Spleen (tissue), 11 donors: Measurements from ENCODE around the gene ACTG1. TPM values are rescaled to one million over a fixed set of nuclear protein-coding genes. Genes with fewer than 3 reads are reported as not detected.
A peak's percentile ranks its signal among the peaks of the same experiment; 100 is the strongest.

Experiments
- DNase-seq: peaks from one replicate; pipeline ENCODE4 v3.0.0-alpha.2; 2020
- H3K27ac ChIP-seq, 8 donors: fragments of 200-600 bp; sonication (generic) in 7 of 8; 1 replicate in 4 of 8; 2 replicates in 4 of 8; pipeline versions ENCODE4 v1.5.0 to v1.8.0; 2016 to 2021; ENCODE audit warnings: inconsistent platforms in 4 of 8, mild to moderate bottlenecking in 4 of 8, moderate library complexity in 1 of 8
- H3K27me3 ChIP-seq, 7 donors: fragments of 200-600 bp; sonication (generic) in 6 of 7; replicated peaks in 1 of 7; 1 replicate in 4 of 7; 2 replicates in 3 of 7; pipeline versions ENCODE4 v1.5.0 to v1.8.0; 2016 to 2021; ENCODE audit warnings: inconsistent platforms in 3 of 7, mild to moderate bottlenecking in 1 of 7
- H3K36me3 ChIP-seq, 6 donors: fragments of 200-600 bp; sonication (generic) in 5 of 6; 1 replicate in 4 of 6; 2 replicates in 2 of 6; pipeline versions ENCODE4 v1.5.0 to v1.8.0; 2016 to 2021; ENCODE audit warnings: inconsistent platforms in 2 of 6
- H3K4me1 ChIP-seq, 6 donors: fragments of 200-600 bp; sonication (generic) in 5 of 6; 1 replicate in 3 of 6; 2 replicates in 3 of 6; pipeline versions ENCODE4 v1.5.0 to v1.8.0; 2016 to 2021; ENCODE audit warnings: inconsistent platforms in 3 of 6
- H3K4me3 ChIP-seq, 8 donors: fragments of 200-600 bp; sonication (generic) in 7 of 8; 1 replicate in 4 of 8; 2 replicates in 4 of 8; pipeline versions ENCODE4 v1.5.0 to v1.8.0; 2016 to 2021; ENCODE audit warnings: inconsistent platforms in 4 of 8, mild to moderate bottlenecking in 4 of 8, moderate library complexity in 2 of 8
- H3K9me3 ChIP-seq, 8 donors: fragments of 200-600 bp; sonication (generic) in 7 of 8; 1 replicate in 4 of 8; 2 replicates in 4 of 8; pipeline versions ENCODE4 v1.5.0 to v1.8.0; 2016 to 2021; ENCODE audit warnings: inconsistent platforms in 4 of 8
- CTCF ChIP-seq, 11 experiments: fragments of 200-600 bp in 7 of 11; fragments of 450-650 bp in 4 of 11; sonication (generic) in 4 of 11; IDR thresholded peaks in 8 of 11; conservative IDR thresholded peaks in 3 of 11; 1 replicate in 7 of 11; 2 replicates in 4 of 11; pipeline versions ENCODE4 v1.4.0 to v1.8.0; 2016 to 2021; ENCODE audit warnings: antibody characterized with exemption in 11 of 11, inconsistent platforms in 4 of 11, mild to moderate bottlenecking in 1 of 11
- POLR2A ChIP-seq, 3 donors: fragments of 450-650 bp; IDR thresholded peaks; one replicate each; pipeline ENCODE4 v1.5.1; 2017; ENCODE audit warnings: antibody characterized with exemption in 3 of 3, mild to moderate bottlenecking in 1 of 3
- POLR2AphosphoS5 ChIP-seq, 3 donors: sonication (generic); formaldehyde crosslinking; IDR thresholded peaks; one replicate each; pipeline ENCODE4 v1.5.1; 2017; ENCODE audit warnings: antibody characterized with exemption in 3 of 3
- WGBS, 5 donors: extraction: QIAGEN DNeasy Blood & Tissue Kit in 3 of 5; methylation state at CpG; one replicate each; pipeline versions ENCODE4 v1.1.5 to v1.1.7; 2013 to 2018; 5-methylcytosine and 5-hydroxymethylcytosine counted together
- intact Hi-C: fragments of 100-400 bp; cut with DNase I; formaldehyde crosslinking; loops from one replicate; pipeline ENCODE4 v1.15.0; 2023; ENCODE audit warnings: low total_unique reads
- polyA plus RNA-seq, 3 donors: library from polyadenylated mRNA; stranded (reverse); fragments of 200-250 nt; gene quantifications; one replicate each; pipeline ENCODE4 v1.2.1, GENCODE V29; 2013
- total RNA-seq, 7 donors: library from RNA; depleted of rRNA in 3 of 7; stranded (reverse); fragments of >200 nt in 3 of 7; fragmentation: NEBNext Ultra II Directional in 4 of 7; extraction: Animal tissue kit (Norgen Biotek cat#: 25700) in 4 of 7; gene quantifications; one replicate each; pipeline versions ENCODE4 v1.1.0 to v1.2.1, GENCODE V29; 2016 to 2021
- donor health status: healthy with polysubstance abuse.
- donor health status: DM: no; HTN: no; CAD: no; lungs with moderate emphysema.
- donor health status: DM: no; HTN: no; CAD: no.
- donor health status: Bipolar disorder and iron deficiency.
- donor health status: healthy.
- donor health status: DM: no; HTN: no; CAD: no.
- donor health status: DM: yes; HTN: yes; CAD: no.

Gene ACTG1
- total and polyA plus RNA-seq, 10 donors = 1,119 to 6,270 (median 2,106) TPM

DNA sequence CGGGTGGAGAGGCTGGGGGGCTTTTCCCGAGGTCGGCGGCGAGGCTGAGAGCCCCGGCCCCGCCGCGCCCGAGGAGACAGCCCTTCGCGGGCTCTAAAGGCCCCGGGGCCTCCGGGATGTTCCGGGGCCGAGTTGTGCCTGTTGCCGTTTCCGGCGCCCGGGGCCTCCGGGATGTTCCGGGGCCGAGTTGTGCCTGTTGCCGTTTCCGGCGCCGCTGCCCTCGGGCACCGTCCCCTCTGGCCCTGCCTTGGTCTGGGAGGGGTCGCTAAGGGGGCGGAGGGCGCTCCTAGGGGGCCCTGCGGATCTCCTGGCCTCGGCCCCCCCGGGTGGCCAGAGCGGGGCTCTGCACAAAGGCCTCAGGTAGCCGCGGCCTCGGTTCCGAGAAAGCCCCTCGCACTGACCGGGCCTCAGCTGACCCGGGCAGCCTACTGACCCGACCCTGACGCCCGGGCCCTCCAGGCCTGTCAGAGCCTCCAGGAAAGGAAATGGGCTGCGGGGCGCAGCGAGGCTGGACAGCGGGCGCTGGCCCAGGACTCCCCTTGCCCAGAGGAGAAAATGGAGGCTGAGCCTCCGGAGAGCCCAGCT, 24.2 kb downstream of the ACTG1 start:
- DNase-seq = peak; percentile 89
- 9 to 77% (median 14%) methylated on average over 6 to 52 of the region's 52 CpGs; no CpG with 5 or more reads in 1 of the 5 donors for WGBS, 5 donors
- H3K36me3 ChIP-seq = no peaks in the 10 kb centered on the region
- no peaks in the 10 kb centered on the region for H3K9me3 ChIP-seq
- intact Hi-C loops = loop anchor here (10.0 kb wide), 1 partner anchor 234 kb away; no protein-coding TSS in a partner anchor
- peak overlapping the region; percentile 49 to 67 (median 56) for H3K4me3 ChIP-seq
- peaks cover 21 to 77% (median 49%) of the 10 kb centered on the region in 6 donors for H3K4me1 ChIP-seq
- TF ChIP-seq POLR2A (IDR thresholded peaks at IDR 0.05) (no peak), POLR2AphosphoS5 (IDR thresholded peaks at IDR 0.05) (no peak), CTCF (IDR thresholded peaks at IDR 0.05 in 8 of 11, conservative IDR thresholded peaks at IDR 0.05 in 3 of 11) (no peak)
- peaks cover 0 to 66% (median 2%) of the 10 kb centered on the region in 7 donors for H3K27me3 ChIP-seq
- H3K27ac ChIP-seq = peak overlapping the region; percentile 81 to 94 (median 90)

DNA sequence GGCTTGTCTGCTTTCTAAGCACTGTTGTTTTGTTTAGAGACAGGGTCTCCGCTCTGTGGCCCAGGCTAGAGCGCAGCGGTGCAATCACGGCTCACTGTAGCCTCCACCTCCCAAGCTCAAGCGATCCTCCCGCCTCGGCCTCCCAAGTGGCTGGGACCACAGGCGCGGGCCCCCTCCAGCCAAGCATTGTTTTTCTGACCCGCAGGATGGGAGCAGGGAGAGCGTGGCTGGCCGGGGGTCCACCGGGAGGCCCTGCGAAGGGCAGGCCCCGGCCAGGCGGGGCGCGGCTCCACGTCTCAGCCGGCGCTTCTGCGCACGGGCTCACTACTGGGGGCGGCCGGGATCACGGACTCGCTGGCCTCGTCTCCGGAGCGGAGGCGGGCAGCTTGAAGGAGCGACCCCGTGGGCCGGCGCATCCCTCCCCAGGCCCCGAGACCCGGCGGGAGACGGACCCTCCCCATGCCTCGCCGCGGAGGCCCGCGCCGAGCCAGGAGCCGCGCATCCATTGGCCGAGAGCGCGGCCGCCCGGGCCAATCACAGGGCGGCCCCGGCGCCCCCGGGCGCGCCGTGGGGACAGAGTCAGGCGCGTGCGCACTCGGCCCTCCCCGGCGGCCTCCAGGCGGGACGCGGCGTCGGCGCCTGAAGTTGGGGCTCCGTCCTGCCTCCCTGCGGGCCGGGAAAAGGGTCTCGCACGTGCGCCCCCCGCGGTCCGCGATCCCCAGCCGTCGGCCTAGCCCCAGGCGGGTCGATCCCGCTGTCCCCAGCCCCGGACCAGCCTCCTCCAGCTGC, 24.9 kb downstream of the ACTG1 start:
- peak overlapping the region; percentile 49 to 67 (median 56) for H3K4me3 ChIP-seq
- TF ChIP-seq POLR2AphosphoS5 (IDR thresholded peaks at IDR 0.05) = peak; percentile 80 to 91 (median 89)
- peak in 1 of 3 donors; percentile 45 for TF ChIP-seq POLR2A (IDR thresholded peaks at IDR 0.05)
- no peak for TF ChIP-seq CTCF (IDR thresholded peaks at IDR 0.05 in 8 of 11, conservative IDR thresholded peaks at IDR 0.05 in 3 of 11)
- H3K36me3 ChIP-seq = no peaks in the 10 kb centered on the region
- no peaks in the 10 kb centered on the region for H3K9me3 ChIP-seq
- WGBS, 5 donors = 9 to 31% (median 12%) methylated on average over 23 to 87 of the region's 87 CpGs
- intact Hi-C loops = loop anchor here (10.0 kb wide), 1 partner anchor 233 kb away; no protein-coding TSS in a partner anchor
- peak overlapping the region; percentile 81 to 94 (median 90) for H3K27ac ChIP-seq
- H3K27me3 ChIP-seq = peaks cover 0 to 72% (median 2%) of the 10 kb centered on the region in 7 donors
- peak; percentile 94 for DNase-seq
- H3K4me1 ChIP-seq = peaks cover 28 to 84% (median 56%) of the 10 kb centered on the region in 6 donors

DNA sequence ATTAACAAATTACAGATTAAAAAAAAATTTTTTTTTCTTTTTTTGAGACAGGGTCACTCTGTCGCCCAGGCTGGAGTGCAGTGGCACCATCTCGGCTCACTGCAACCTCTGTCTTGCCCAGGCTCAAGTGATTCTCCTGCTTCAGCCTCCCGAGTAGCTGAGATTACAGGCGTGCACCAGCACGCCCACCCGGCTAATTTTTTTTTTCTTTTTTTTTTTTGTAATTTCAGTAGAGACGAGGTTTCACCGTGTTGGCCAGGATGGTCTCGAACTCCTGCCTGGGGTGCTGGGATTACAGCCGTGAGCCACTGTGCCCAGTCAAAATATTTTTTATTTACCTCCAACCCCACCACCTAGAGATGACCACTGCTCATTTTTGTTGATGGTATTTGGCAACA, 25.5 kb downstream of the ACTG1 start:
- Histone ChIP-seq H3K4me3 (peak overlapping the region in 4 of 8 donors; percentile 49 to 67 (median 54)), H3K36me3 (no peaks in the 10 kb centered on the region), H3K27ac (no peak overlapping the region), H3K9me3 (no peaks in the 10 kb centered on the region), H3K4me1 (peaks cover 29 to 90% (median 61%) of the 10 kb centered on the region in 6 donors), H3K27me3 (peaks cover 0 to 76% (median 2%) of the 10 kb centered on the region in 7 donors)
- intact Hi-C loops = loop anchor here (10.0 kb wide), 1 partner anchor 232 kb away; no protein-coding TSS in a partner anchor
- WGBS, 5 donors = 74 to 89% (median 84%) methylated on average over 10 of the region's 10 CpGs
- DNase-seq = no peak
- no peak for TF ChIP-seq CTCF (IDR thresholded peaks at IDR 0.05 in 8 of 11, conservative IDR thresholded peaks at IDR 0.05 in 3 of 11)
- no peak for TF ChIP-seq POLR2A (IDR thresholded peaks at IDR 0.05)
- no peak for TF ChIP-seq POLR2AphosphoS5 (IDR thresholded peaks at IDR 0.05)
